ENCODE measurements around the gene PLEKHB2.
A peak's percentile ranks its signal among the peaks of the same experiment; 100 is the strongest.

Gene PLEKHB2

DNA sequence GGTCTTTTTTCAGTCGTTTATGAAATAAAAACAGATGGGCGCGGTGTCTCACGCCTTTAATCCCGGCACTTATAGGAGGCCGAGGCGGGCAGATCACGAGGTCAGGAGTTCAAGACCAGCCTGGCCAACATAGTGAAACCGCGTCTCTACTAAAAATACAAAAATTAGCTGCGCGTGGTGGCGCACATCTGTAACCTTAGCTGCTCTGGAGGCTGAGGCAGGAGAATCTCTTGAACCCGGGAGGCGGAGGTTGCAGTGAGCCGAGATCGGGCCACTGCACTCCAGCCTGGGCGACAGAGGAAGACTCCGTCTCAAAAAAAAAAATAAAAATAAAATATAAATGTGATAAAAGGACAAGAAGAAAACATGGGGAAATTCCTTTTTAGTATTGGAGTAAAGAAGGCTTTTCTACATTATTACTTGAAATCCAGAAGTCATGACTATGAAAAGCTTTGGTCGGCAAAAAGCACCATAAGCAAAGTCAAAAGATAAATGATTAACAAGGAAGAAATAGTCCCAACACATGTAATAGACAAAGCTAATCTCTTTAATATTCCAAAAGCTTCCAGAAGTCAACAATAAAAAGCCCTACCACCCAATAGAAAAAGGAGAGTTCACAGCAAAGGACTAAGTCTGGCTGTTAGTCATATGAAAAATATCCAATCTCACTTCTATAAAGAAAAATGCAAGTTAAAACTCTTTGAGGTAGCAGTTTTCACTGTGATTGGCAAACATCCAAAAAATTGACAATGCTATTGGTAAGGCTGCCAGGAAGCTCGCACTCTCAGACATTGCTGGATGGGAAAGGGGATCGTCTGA, 10.5 kb upstream of the PLEKHB2 start:
- no peak for ATAC-seq
- TF ChIP-seq ARNTL (CRISPR knock-in tag; IDR thresholded peaks at IDR 0.05; ENCODE audit: borderline replicate concordance, low read depth), result no peak
- no peak for TF ChIP-seq POU6F1 (CRISPR knock-in tag; IDR thresholded peaks at IDR 0.05; ENCODE audit: borderline replicate concordance, low read depth)
- no peak for TF ChIP-seq OSR1 (CRISPR knock-in tag; IDR thresholded peaks at IDR 0.05)
- no peak for TF ChIP-seq RARB (CRISPR knock-in tag; IDR thresholded peaks at IDR 0.05)
- TF ChIP-seq CSDC2 (CRISPR knock-in tag; IDR thresholded peaks at IDR 0.05), result no peak
- TF ChIP-seq, protein P1, sequence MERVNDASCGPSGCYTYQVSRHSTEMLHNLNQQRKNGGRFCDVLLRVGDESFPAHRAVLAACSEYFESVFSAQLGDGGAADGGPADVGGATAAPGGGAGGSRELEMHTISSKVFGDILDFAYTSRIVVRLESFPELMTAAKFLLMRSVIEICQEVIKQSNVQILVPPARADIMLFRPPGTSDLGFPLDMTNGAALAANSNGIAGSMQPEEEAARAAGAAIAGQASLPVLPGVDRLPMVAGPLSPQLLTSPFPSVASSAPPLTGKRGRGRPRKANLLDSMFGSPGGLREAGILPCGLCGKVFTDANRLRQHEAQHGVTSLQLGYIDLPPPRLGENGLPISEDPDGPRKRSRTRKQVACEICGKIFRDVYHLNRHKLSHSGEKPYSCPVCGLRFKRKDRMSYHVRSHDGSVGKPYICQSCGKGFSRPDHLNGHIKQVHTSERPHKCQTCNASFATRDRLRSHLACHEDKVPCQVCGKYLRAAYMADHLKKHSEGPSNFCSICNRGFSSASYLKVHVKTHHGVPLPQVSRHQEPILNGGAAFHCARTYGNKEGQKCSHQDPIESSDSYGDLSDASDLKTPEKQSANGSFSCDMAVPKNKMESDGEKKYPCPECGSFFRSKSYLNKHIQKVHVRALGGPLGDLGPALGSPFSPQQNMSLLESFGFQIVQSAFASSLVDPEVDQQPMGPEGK (CRISPR knock-in tag; IDR thresholded peaks at IDR 0.05; ENCODE audit: borderline replicate concordance), result no peak
- no peak for TF ChIP-seq ZC3H10 (CRISPR knock-in tag; IDR thresholded peaks at IDR 0.05)
- no peak for TF ChIP-seq CREB5 (CRISPR knock-in tag; IDR thresholded peaks at IDR 0.05; ENCODE audit: low read depth)

- TF ChIP-seq SNAI2 (CRISPR knock-in tag; IDR thresholded peaks at IDR 0.05) (no peak), TCF4 (CRISPR knock-in tag; IDR thresholded peaks at IDR 0.05; ENCODE audit: borderline replicate concordance) (no peak), PPARA (CRISPR knock-in tag; IDR thresholded peaks at IDR 0.05; ENCODE audit: borderline replicate concordance) (no peak), GLIS3 (CRISPR knock-in tag; IDR thresholded peaks at IDR 0.05) (no peak)
- TF ChIP-seq, protein P2, sequence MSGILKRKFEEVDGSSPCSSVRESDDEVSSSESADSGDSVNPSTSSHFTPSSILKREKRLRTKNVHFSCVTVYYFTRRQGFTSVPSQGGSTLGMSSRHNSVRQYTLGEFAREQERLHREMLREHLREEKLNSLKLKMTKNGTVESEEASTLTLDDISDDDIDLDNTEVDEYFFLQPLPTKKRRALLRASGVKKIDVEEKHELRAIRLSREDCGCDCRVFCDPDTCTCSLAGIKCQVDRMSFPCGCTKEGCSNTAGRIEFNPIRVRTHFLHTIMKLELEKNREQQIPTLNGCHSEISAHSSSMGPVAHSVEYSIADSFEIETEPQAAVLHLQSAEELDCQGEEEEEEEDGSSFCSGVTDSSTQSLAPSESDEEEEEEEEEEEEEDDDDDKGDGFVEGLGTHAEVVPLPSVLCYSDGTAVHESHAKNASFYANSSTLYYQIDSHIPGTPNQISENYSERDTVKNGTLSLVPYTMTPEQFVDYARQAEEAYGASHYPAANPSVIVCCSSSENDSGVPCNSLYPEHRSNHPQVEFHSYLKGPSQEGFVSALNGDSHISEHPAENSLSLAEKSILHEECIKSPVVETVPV (CRISPR knock-in tag; IDR thresholded peaks at IDR 0.05), result no peak
These were observed 2.0 kb upstream of the PLEKHB2 start for GRCh38 chr2:131103165-131103564.

DNA sequence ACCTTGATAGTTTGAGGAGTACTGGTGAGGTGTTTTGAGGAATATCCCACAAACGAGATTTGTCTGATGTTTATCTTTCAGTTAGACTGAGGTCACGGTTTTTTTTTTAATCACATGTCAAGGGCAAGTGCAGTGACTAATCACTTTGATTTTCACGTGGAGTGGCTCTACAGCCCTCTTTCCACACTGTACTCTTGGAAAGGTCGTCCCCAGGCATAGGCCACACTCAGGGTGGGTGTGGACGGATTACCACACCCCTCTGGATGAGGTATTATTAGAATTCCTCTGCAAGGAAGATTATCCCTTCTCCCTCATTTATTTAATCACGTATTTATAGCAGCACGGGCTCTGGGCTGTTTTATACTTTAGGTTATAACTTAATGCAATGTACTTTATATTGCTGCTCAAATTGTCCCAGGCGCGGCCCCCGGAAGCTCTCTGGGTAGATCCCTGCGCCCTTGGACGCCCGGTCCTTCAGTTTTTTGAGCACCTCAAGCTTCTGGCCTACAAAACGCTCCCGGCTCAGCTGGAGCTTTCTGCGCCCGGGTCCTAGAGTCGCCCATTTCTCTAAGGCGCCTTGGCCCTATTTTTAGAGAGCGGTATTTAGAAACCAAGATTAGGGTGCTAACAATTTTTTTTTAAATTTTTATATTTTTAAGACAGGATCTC, 515 bp upstream of the PLEKHB2 start:
- TF ChIP-seq ESRRG (CRISPR knock-in tag; IDR thresholded peaks at IDR 0.05) (no peak), ZNF8 (CRISPR knock-in tag; IDR thresholded peaks at IDR 0.05) (0 out of 2 replicates have a peak, but pooled peaks have one; percentile 1)
- peak; percentile 81 for ATAC-seq

More at GRCh38 chr2:131103165-131103564, 2.0 kb upstream of the PLEKHB2 start:
- no peak for ATAC-seq

DNA sequence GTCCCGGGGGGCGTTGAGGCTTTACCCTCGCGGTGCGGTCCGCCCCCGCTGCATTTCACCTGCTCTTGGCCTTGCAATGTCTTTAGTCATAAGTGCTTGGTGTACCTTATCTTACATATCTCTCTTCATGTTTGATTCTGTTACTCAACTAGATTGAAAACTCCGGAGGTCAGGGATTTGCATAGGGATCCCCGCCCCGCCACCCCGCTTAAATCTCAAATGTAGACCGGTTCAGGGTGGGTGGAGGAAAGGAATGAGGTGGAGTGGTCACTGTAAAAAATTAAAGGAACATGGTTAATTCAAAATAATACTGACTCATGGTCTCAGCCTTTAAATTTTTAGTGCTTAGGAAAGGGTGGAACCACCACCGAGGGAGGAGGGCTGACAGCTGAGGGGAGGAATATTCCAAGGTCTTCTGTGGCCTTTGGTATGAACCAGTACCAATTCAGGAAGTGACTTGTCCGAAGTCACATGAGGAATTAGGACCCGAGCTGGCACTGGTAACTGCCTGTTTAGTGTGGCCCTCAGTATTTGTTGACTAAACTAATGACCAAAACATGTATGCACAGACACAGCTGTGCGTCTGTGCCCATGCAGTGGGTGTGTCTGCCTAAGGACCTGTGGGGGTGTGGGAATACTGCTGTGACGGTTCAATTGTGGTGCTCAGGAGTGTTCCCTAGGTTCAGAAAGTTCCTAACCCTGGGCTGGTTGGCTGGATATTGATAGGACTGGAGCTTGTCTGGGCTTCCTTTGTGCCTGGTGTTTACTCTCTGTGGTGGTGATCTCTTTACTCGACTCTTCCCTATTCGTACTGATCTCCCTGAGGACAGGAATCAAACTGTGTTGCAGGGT, 1.0 kb downstream of the PLEKHB2 start:
- ATAC-seq, result peak; percentile 32
- TF ChIP-seq CREB5 (CRISPR knock-in tag; IDR thresholded peaks at IDR 0.05; ENCODE audit: low read depth) (no peak), TCF4 (CRISPR knock-in tag; IDR thresholded peaks at IDR 0.05; ENCODE audit: borderline replicate concordance) (no peak), OSR1 (CRISPR knock-in tag; IDR thresholded peaks at IDR 0.05) (no peak), BACH2 (CRISPR knock-in tag; IDR thresholded peaks at IDR 0.05; ENCODE audit: borderline replicate concordance) (no peak), PPARA (CRISPR knock-in tag; IDR thresholded peaks at IDR 0.05; ENCODE audit: borderline replicate concordance) (no peak), ZNF565 (CRISPR knock-in tag; conservative IDR thresholded peaks at IDR 0.05; ENCODE audit: low read depth) (no peak), ZC3H10 (CRISPR knock-in tag; IDR thresholded peaks at IDR 0.05) (no peak), ZFP30 (CRISPR knock-in tag; IDR thresholded peaks at IDR 0.05) (no peak), GLIS3 (CRISPR knock-in tag; IDR thresholded peaks at IDR 0.05) (no peak), CSDC2 (CRISPR knock-in tag; IDR thresholded peaks at IDR 0.05) (no peak), ESRRG (CRISPR knock-in tag; IDR thresholded peaks at IDR 0.05) (no peak), TOX (CRISPR knock-in tag; IDR thresholded peaks at IDR 0.05; ENCODE audit: borderline replicate concordance) (no peak)
- TF ChIP-seq, protein P1 (CRISPR knock-in tag; IDR thresholded peaks at IDR 0.05; ENCODE audit: borderline replicate concordance), result no peak
- TF ChIP-seq, protein P2 (CRISPR knock-in tag; IDR thresholded peaks at IDR 0.05), result no peak

All from SK-N-SH treated with all-trans-retinoic acid at 6 μM for 48 hours (cell line).